Spleen (tissue), 11 donors: Measurements from ENCODE around the gene FLII. TPM values are rescaled to one million over a fixed set of nuclear protein-coding genes. Genes with fewer than 3 reads are reported as not detected.

Experiments
- DNase-seq: peaks from one replicate; pipeline ENCODE4 v3.0.0-alpha.2; 2020
- H3K27ac ChIP-seq, 8 donors: fragments of 200-600 bp; sonication (generic) in 7 of 8; 1 replicate in 4 of 8; 2 replicates in 4 of 8; pipeline versions ENCODE4 v1.5.0 to v1.8.0; 2016 to 2021; ENCODE audit warnings: inconsistent platforms in 4 of 8, mild to moderate bottlenecking in 4 of 8, moderate library complexity in 1 of 8
- H3K27me3 ChIP-seq, 7 donors: fragments of 200-600 bp; sonication (generic) in 6 of 7; replicated peaks in 1 of 7; 1 replicate in 4 of 7; 2 replicates in 3 of 7; pipeline versions ENCODE4 v1.5.0 to v1.8.0; 2016 to 2021; ENCODE audit warnings: inconsistent platforms in 3 of 7, mild to moderate bottlenecking in 1 of 7
- H3K36me3 ChIP-seq, 6 donors: fragments of 200-600 bp; sonication (generic) in 5 of 6; 1 replicate in 4 of 6; 2 replicates in 2 of 6; pipeline versions ENCODE4 v1.5.0 to v1.8.0; 2016 to 2021; ENCODE audit warnings: inconsistent platforms in 2 of 6
- H3K4me1 ChIP-seq, 6 donors: fragments of 200-600 bp; sonication (generic) in 5 of 6; 1 replicate in 3 of 6; 2 replicates in 3 of 6; pipeline versions ENCODE4 v1.5.0 to v1.8.0; 2016 to 2021; ENCODE audit warnings: inconsistent platforms in 3 of 6
- H3K4me3 ChIP-seq, 8 donors: fragments of 200-600 bp; sonication (generic) in 7 of 8; 1 replicate in 4 of 8; 2 replicates in 4 of 8; pipeline versions ENCODE4 v1.5.0 to v1.8.0; 2016 to 2021; ENCODE audit warnings: inconsistent platforms in 4 of 8, mild to moderate bottlenecking in 4 of 8, moderate library complexity in 2 of 8
- H3K9me3 ChIP-seq, 8 donors: fragments of 200-600 bp; sonication (generic) in 7 of 8; 1 replicate in 4 of 8; 2 replicates in 4 of 8; pipeline versions ENCODE4 v1.5.0 to v1.8.0; 2016 to 2021; ENCODE audit warnings: inconsistent platforms in 4 of 8
- POLR2A ChIP-seq, 3 donors: fragments of 450-650 bp; IDR thresholded peaks; one replicate each; pipeline ENCODE4 v1.5.1; 2017; ENCODE audit warnings: antibody characterized with exemption in 3 of 3, mild to moderate bottlenecking in 1 of 3
- POLR2AphosphoS5 ChIP-seq, 3 donors: sonication (generic); formaldehyde crosslinking; IDR thresholded peaks; one replicate each; pipeline ENCODE4 v1.5.1; 2017; ENCODE audit warnings: antibody characterized with exemption in 3 of 3
- WGBS, 5 donors: extraction: QIAGEN DNeasy Blood & Tissue Kit in 3 of 5; methylation state at CpG; one replicate each; pipeline versions ENCODE4 v1.1.5 to v1.1.7; 2013 to 2018; 5-methylcytosine and 5-hydroxymethylcytosine counted together
- intact Hi-C: fragments of 100-400 bp; cut with DNase I; formaldehyde crosslinking; loops from one replicate; pipeline ENCODE4 v1.15.0; 2023; ENCODE audit warnings: low total_unique reads
- polyA plus RNA-seq, 3 donors: library from polyadenylated mRNA; stranded (reverse); fragments of 200-250 nt; gene quantifications; one replicate each; pipeline ENCODE4 v1.2.1, GENCODE V29; 2013
- total RNA-seq, 7 donors: library from RNA; depleted of rRNA in 3 of 7; stranded (reverse); fragments of >200 nt in 3 of 7; fragmentation: NEBNext Ultra II Directional in 4 of 7; extraction: Animal tissue kit (Norgen Biotek cat#: 25700) in 4 of 7; gene quantifications; one replicate each; pipeline versions ENCODE4 v1.1.0 to v1.2.1, GENCODE V29; 2016 to 2021
- TF ChIP-seq, protein P1 (sequence below), 11 experiments: fragments of 200-600 bp in 7 of 11; fragments of 450-650 bp in 4 of 11; sonication (generic) in 4 of 11; IDR thresholded peaks in 8 of 11; conservative IDR thresholded peaks in 3 of 11; 1 replicate in 7 of 11; 2 replicates in 4 of 11; pipeline versions ENCODE4 v1.4.0 to v1.8.0; 2016 to 2021; ENCODE audit warnings: antibody characterized with exemption in 11 of 11, inconsistent platforms in 4 of 11, mild to moderate bottlenecking in 1 of 11
- donor health status: healthy with polysubstance abuse.
- donor health status: DM: no; HTN: no; CAD: no; lungs with moderate emphysema.
- donor health status: DM: no; HTN: no; CAD: no.
- donor health status: Bipolar disorder and iron deficiency.
- donor health status: healthy.
- donor health status: DM: no; HTN: no; CAD: no.
- donor health status: DM: yes; HTN: yes; CAD: no.

Gene FLII
- total and polyA plus RNA-seq, 10 donors, result 143 to 346 (median 280) TPM

DNA sequence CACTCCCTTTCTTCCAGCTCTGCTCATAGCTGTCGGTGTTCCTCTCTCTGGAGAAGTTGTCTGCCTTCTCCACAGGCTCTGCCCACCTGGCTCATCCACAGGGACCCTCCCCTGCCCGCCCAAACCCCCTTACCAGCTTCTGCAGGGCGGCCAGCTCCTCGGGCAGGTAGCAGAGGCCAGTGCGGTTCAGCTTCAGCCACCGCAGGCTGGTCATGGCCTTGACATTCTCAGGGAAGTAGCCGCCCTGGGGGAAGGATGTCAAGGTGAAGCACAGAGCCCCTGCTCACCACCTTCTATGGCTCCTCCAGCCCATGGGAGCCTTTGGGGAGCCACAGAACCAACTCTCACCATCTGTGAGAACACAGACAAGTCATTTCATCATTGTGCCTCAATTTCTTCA is 1.8 kb downstream of the FLII start:
- peak overlapping the region in 4 of 8 donors; percentile 93 to 99 (median 98) for H3K4me3 ChIP-seq
- WGBS, 5 donors, result 78 to 90% (median 87%) methylated on average over 6 to 7 of the region's 7 CpGs

DNA sequence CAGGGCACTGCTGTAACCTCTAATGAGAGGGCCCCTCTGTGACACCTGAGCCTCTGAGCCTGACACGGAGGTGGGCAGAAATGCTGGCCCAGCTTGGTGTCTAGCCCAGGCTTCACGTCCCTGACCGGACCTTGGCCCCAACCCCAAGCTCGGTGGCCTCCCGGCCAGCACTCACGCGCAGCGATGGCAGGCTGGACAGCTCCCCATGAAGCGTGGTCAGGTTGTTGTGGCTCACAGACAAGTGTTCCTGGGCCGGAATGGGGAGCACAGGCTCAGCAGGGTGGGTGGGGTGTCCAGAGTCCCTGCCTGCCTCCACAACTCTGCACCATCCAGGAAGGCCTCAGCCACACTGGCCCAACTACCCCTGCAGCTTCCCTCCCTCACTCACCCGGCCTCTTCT is 2.2 kb downstream of the FLII start:
- Histone ChIP-seq H3K27me3 (no peaks in the 10 kb centered on the region), H3K9me3 (no peaks in the 10 kb centered on the region), H3K36me3 (peaks cover 6 to 56% (median 52%) of the 10 kb centered on the region in 6 donors), H3K4me3 (peak overlapping the region in 1 of 8 donors; percentile 99), H3K27ac (peak overlapping the region in 4 of 8 donors; percentile 93 to 99 (median 98)), H3K4me1 (peaks cover 25 to 51% (median 45%) of the 10 kb centered on the region in 6 donors)
- DNase-seq, result no peak
- TF ChIP-seq POLR2A (IDR thresholded peaks at IDR 0.05) (no peak), POLR2AphosphoS5 (IDR thresholded peaks at IDR 0.05) (no peak)
- TF ChIP-seq, protein P1, sequence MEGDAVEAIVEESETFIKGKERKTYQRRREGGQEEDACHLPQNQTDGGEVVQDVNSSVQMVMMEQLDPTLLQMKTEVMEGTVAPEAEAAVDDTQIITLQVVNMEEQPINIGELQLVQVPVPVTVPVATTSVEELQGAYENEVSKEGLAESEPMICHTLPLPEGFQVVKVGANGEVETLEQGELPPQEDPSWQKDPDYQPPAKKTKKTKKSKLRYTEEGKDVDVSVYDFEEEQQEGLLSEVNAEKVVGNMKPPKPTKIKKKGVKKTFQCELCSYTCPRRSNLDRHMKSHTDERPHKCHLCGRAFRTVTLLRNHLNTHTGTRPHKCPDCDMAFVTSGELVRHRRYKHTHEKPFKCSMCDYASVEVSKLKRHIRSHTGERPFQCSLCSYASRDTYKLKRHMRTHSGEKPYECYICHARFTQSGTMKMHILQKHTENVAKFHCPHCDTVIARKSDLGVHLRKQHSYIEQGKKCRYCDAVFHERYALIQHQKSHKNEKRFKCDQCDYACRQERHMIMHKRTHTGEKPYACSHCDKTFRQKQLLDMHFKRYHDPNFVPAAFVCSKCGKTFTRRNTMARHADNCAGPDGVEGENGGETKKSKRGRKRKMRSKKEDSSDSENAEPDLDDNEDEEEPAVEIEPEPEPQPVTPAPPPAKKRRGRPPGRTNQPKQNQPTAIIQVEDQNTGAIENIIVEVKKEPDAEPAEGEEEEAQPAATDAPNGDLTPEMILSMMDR (IDR thresholded peaks at IDR 0.05 in 8 of 11, conservative IDR thresholded peaks at IDR 0.05 in 3 of 11), result no peak
- intact Hi-C loops, result no loop called here
- WGBS, 5 donors, result 77 to 90% (median 83%) methylated on average over 10 to 11 of the region's 11 CpGs

More for the DNA sequence above, 1.8 kb downstream of the FLII start:
- H3K36me3 ChIP-seq, result peaks cover 3 to 52% (median 48%) of the 10 kb centered on the region in 6 donors
- H3K27ac ChIP-seq, result peak overlapping the region in 5 of 8 donors; percentile 93 to 99 (median 98)
- H3K9me3 ChIP-seq, result no peaks in the 10 kb centered on the region
- DNase-seq, result no peak
- H3K27me3 ChIP-seq, result no peaks in the 10 kb centered on the region
- intact Hi-C loops, result no loop called here
- TF ChIP-seq, protein P1 (IDR thresholded peaks at IDR 0.05 in 8 of 11, conservative IDR thresholded peaks at IDR 0.05 in 3 of 11), result no peak
- TF ChIP-seq POLR2AphosphoS5 (IDR thresholded peaks at IDR 0.05), result no peak
- TF ChIP-seq POLR2A (IDR thresholded peaks at IDR 0.05), result no peak
- peaks cover 28 to 56% (median 50%) of the 10 kb centered on the region in 6 donors for H3K4me1 ChIP-seq

DNA sequence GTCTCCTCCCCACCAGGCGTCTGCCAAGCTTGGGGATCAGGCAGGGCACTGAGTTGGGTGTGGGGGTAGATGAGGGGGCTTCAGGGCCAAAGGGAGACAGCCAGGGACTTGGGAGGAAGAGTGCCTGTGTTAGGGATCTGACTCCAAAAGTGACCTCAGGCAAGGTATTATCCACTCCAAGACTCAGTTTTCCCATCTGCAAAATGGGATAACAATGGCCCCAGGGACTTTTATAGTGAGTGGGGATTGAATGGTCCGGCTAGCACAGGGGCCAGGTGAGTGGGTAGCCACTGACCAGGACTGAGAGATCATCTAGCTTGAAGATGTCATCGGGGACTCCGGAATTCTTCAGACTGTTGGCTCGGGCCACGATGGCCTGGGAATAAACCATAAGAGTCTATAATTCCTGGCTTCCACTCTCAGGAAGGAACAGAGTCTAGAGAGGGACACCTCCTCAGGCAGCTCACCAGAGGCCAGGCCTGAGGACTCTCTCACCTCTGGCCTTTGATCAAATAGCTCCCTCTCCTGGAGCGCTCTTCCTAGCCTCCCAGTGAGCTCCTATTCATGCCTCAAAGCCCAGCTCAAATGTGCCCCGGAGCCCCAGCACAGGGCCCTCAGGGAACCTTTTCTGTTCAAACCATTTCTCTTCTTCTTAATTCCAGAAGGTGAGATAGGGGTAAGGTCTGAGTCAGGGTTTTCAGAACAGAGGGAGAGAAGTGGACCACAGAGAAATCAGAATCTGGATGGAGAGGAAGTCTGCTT is 3.5 kb downstream of the FLII start:
- Histone ChIP-seq H3K4me1 (peaks cover 25 to 43% (median 37%) of the 10 kb centered on the region in 6 donors), H3K36me3 (peaks cover 6 to 69% (median 65%) of the 10 kb centered on the region in 6 donors), H3K9me3 (no peaks in the 10 kb centered on the region), H3K27me3 (no peaks in the 10 kb centered on the region), H3K4me3 (no peak overlapping the region), H3K27ac (no peak overlapping the region)
- 95 to 100% (median 97%) methylated on average over 8 of the region's 8 CpGs for WGBS, 5 donors
- TF ChIP-seq POLR2A (IDR thresholded peaks at IDR 0.05), result no peak
- TF ChIP-seq, protein P1 (IDR thresholded peaks at IDR 0.05 in 8 of 11, conservative IDR thresholded peaks at IDR 0.05 in 3 of 11), result no peak
- TF ChIP-seq POLR2AphosphoS5 (IDR thresholded peaks at IDR 0.05), result no peak
- DNase-seq, result no peak
- intact Hi-C loops, result no loop called here
